ENCODE results near the gene SUPT7L. TPM values are rescaled to one million over a fixed set of nuclear protein-coding genes. Genes with fewer than 3 reads are reported as not detected.

SUPT7L gene
- total and polyA plus RNA-seq, 2 of the 13 experiments (the other 11 are each of a cell fraction or from before 2014, with no cell fraction given), result 32.9 to 77.5 TPM

DNA sequence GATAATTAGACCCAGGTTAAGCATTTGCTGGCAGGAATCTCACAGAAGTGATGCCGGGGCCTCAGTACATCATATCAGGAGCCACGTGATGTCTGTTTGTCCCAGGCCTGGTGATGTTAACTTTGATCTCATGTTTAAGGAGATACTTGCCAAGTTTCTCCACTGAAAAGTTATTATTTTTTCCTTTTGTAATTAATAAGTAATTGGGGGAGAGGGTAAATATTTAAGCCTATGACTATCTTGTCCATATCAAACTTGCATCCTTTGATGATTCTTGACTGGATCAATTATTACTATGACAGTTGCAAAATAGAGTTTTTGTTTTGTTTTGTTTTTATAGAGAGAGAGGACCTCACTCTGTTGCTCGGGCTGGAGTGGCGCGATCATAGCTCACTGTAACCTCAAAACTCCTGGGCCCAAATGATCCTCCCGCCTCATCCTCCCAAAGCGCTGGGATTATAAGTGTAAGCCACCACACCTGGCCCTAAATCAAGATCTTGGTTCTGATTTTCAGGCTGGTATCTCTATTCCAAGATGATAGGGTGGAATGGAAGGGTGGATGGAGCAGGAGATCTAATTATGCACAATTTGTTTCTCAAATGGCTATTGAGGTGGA lies 46.7 kb upstream of the SUPT7L start:
- ChIA-PET POLR2A (interaction anchor here (1.4 to 1.6 kb wide), 2 partner anchors 13 to 62 kb away, joined by 3 to 4 read pairs; no protein-coding TSS in a partner anchor), CTCF (ENCODE audit: low intra/inter-chr PET ratio, low total read pairs) (no interaction called here)
- peaks cover 0 to 4% of the 10 kb centered on the region in 2 experiments; a peak in 1 of 5 replicates for H3K27me3 ChIP-seq (ENCODE audit: control insufficient read depth in 1 of 2, insufficient read depth in 2 of 2, low read length in 2 of 2)
- H3K27ac ChIP-seq (ENCODE audit: extremely low read length, insufficient read depth, low read length), result no peak overlapping the region
- no peaks in the 10 kb centered on the region for H3K9me3 ChIP-seq (ENCODE audit: low read length)
- DNase-seq (ENCODE audit: low spot score), result no peak
- H4K20me1 ChIP-seq (ENCODE audit: insufficient read depth, low read length), result no peaks in the 10 kb centered on the region
- H3K36me3 ChIP-seq (replicated peaks in 1 of 2; ENCODE audit: control insufficient read depth in 1 of 2, insufficient read depth in 2 of 2, low read length in 2 of 2), result no peaks in the 10 kb centered on the region
- in situ Hi-C loops (cut with HindIII; ENCODE audit: extremely low pct_ligation_motif_present, low pct_unique_long_range_greater_than_20kb), result loop anchor here (5.0 to 10.0 kb wide), 2 partner anchors 42 to 685 kb away; partner anchors contain the start of gene FOSL2
- H3K79me2 ChIP-seq (ENCODE audit: insufficient read depth, low read length), result no peaks in the 10 kb centered on the region
- BruUV-seq (replicated peaks), result no TSS peak
- no peak overlapping the region for H2AFZ ChIP-seq (ENCODE audit: low read length)
- no peak overlapping the region for H3K9ac ChIP-seq (ENCODE audit: insufficient read depth, low read depth, low read length)
- intact Hi-C loops (cut with micrococcal nuclease; ENCODE audit: unreplicated experiment), result loop anchor here (10.0 kb wide), 1 partner anchor 855 kb away; no protein-coding TSS in a partner anchor
- WGBS (ENCODE audit: low lambda C conversion rate), result 29% methylated on average over 7 of the region's 7 CpGs
- no peak for TF ChIP-seq ZNF296 (CRISPR knock-in tag; conservative IDR thresholded peaks at IDR 0.05)
- peak; percentile 16; the same call in 1 of the 2 replicates for TF ChIP-seq TCF7 (IDR thresholded peaks at IDR 0.05; ENCODE audit: low read depth)
- H3K4me1 ChIP-seq (ENCODE audit: insufficient read depth, low read length), result peaks cover 53% of the 10 kb centered on the region
- no peak overlapping the region for H3K4me3 ChIP-seq (replicated peaks in 1 of 3; ENCODE audit: insufficient read depth in 1 of 3, low read depth in 2 of 3, low read length in 3 of 3)
- ATAC-seq, result no peak
- H3K4me2 ChIP-seq (ENCODE audit: low read depth, low read length), result no peak overlapping the region
- FAIRE-seq, result no peak

DNA sequence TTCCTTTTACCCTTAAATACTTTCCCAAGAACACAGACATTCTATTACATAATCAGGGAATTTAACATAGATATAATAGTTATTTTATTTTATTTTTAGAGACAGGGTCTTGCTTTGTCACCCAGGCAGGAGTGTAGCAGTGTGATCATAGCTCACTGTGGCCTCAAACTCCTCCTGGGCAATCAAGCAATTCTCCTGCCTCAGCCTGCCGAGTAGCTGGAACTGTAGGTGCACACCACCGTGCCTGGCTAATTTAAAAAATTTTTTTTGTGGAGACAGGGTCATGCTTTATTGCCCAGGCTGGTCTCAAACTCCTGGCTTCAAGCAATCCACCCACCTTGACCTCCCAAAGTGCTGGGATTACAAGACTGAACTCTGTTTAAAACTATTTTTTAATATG lies 45.9 kb upstream of the SUPT7L start:
- TF ChIP-seq ZNF776 (CRISPR knock-in tag; IDR thresholded peaks at IDR 0.05), result no peak
- Histone ChIP-seq H4K20me1 (ENCODE audit: insufficient read depth, low read length) (no peaks in the 10 kb centered on the region), H3K27ac (ENCODE audit: extremely low read length, insufficient read depth, low read length) (no peak overlapping the region), H2AFZ (ENCODE audit: low read length) (no peak overlapping the region), H3K79me2 (ENCODE audit: insufficient read depth, low read length) (no peaks in the 10 kb centered on the region), H3K4me1 (ENCODE audit: insufficient read depth, low read length) (peaks cover 45% of the 10 kb centered on the region), H3K36me3 (replicated peaks in 1 of 2; ENCODE audit: control insufficient read depth in 1 of 2, insufficient read depth in 2 of 2, low read length in 2 of 2) (no peaks in the 10 kb centered on the region), H3K27me3 (ENCODE audit: control insufficient read depth in 1 of 2, insufficient read depth in 2 of 2, low read length in 2 of 2) (no peaks in the 10 kb centered on the region), H3K4me2 (ENCODE audit: low read depth, low read length) (no peak overlapping the region), H3K4me3 (replicated peaks in 1 of 3; ENCODE audit: insufficient read depth in 1 of 3, low read depth in 2 of 3, low read length in 3 of 3) (no peak overlapping the region), H3K9me3 (ENCODE audit: low read length) (no peaks in the 10 kb centered on the region), H3K9ac (ENCODE audit: insufficient read depth, low read depth, low read length) (no peak overlapping the region)
- DNase-seq (ENCODE audit: low spot score), result no peak
- ChIA-PET POLR2A (no interaction called here), CTCF (ENCODE audit: low intra/inter-chr PET ratio, low total read pairs) (no interaction called here)
- intact Hi-C loops (cut with micrococcal nuclease; ENCODE audit: unreplicated experiment), result loop anchor here (10.0 kb wide), 1 partner anchor 855 kb away; no protein-coding TSS in a partner anchor
- FAIRE-seq, result no peak
- in situ Hi-C loops (cut with HindIII; ENCODE audit: extremely low pct_ligation_motif_present, low pct_unique_long_range_greater_than_20kb), result loop anchor here (5.0 to 10.0 kb wide), 2 partner anchors 43 to 685 kb away; partner anchors contain the start of gene FOSL2
- WGBS (ENCODE audit: low lambda C conversion rate), result 27% methylated on average over 2 of the region's 2 CpGs
- no peak for ATAC-seq
- BruUV-seq (replicated peaks), result no TSS peak
